ENCODE results near the gene SPACA4. TPM values are rescaled to one million over a fixed set of nuclear protein-coding genes. Genes with fewer than 3 reads are reported as not detected.

SPACA4 gene
- total and polyA plus RNA-seq, 10 of the 15 experiments (the other 5 are each of a cell fraction or from before 2014, with no cell fraction given): not detected

- 0 out of 2 replicates have a peak, but pooled peaks have one; percentile 7 for TF ChIP-seq MAX (IDR thresholded peaks at IDR 0.05; ENCODE audit: low read depth, low read length)
- 0 out of 2 replicates have a peak, but pooled peaks have one; percentile 27 for TF ChIP-seq NFYB (IDR thresholded peaks at IDR 0.05; ENCODE audit: insufficient read depth, low read depth, low read length)
- TF ChIP-seq MTA2 (IDR thresholded peaks at IDR 0.05; ENCODE audit: low read depth): peak; percentile 38; the same call in 1 of the 2 replicates
- peak; percentile 19; the same call in 1 of the 2 replicates for TF ChIP-seq RELB (IDR thresholded peaks at IDR 0.05; ENCODE audit: low read depth)
- peak; percentile 92 for TF ChIP-seq NR2C1 (IDR thresholded peaks at IDR 0.05)
- TF ChIP-seq ZNF592 (IDR thresholded peaks at IDR 0.05): 0 out of 2 replicates have a peak, but pooled peaks have one; percentile 84
- TF ChIP-seq CTCF (IDR thresholded peaks at IDR 0.05 in 2 of 3, conservative IDR thresholded peaks at IDR 0.05 in 1 of 3; ENCODE audit: control insufficient read depth in 2 of 3, extremely low read depth in 1 of 3, insufficient read depth in 1 of 3, low read depth in 3 of 3, low read length in 3 of 3): no peak
- no peak for TF ChIP-seq SIN3A (IDR thresholded peaks at IDR 0.05; ENCODE audit: low read depth, low read length)
Measured at GRCh38 chr19:48633148-48634035, 26.9 kb downstream of the SPACA4 start (continued).

Measured in GM12878 (cell line).